Neural progenitor cell (in vitro differentiated cells): Measurements from ENCODE around the gene SPRR5.

Source experiments
- CTCF ChIP-seq: fragments of 200-600 bp; sonication (generic); IDR thresholded peaks from 2 replicates; pipeline ENCODE4 v1.5.1; 2017; ENCODE audit warnings: antibody characterized with exemption, mild to moderate bottlenecking
- EZH2 ChIP-seq: fragments of 200-600 bp; sonication (generic); IDR thresholded peaks from 2 replicates; pipeline ENCODE4 v1.6.1; 2017; ENCODE audit warnings: antibody characterized with exemption, mild to moderate bottlenecking, moderate library complexity
- EZH2phosphoT487 ChIP-seq: fragments of 200-600 bp; sonication (generic); IDR thresholded peaks from 2 replicates; pipeline ENCODE4 v1.6.1; 2017; ENCODE audit warnings: antibody characterized with exemption

- no peak for TF ChIP-seq CTCF
- no peak for TF ChIP-seq EZH2phosphoT487
- no peak for TF ChIP-seq EZH2
These were observed 36.2 kb downstream of the SPRR5 start for GRCh38 chr1:152983234-152983633.
